ENCODE data around the gene JMJD1C.

Gene JMJD1C

GRCh38 chr10:63119041-63119440, 346.7 kb downstream of the JMJD1C start:
- DNase-seq = no peak

Measured in hematopoietic multipotent progenitor cell treated with erythropoietin and hydrocortisone succinate and interleukin-3 and kit ligand, for 6 days (in vitro differentiated cells).